Fibroblast of skin of abdomen (primary cell): ENCODE results near the gene ALKAL2.

Source experiments
- DNase-seq: peaks from one replicate; pipeline ENCODE4 v3.0.0-alpha.2; 2013

ALKAL2 gene

DNA sequence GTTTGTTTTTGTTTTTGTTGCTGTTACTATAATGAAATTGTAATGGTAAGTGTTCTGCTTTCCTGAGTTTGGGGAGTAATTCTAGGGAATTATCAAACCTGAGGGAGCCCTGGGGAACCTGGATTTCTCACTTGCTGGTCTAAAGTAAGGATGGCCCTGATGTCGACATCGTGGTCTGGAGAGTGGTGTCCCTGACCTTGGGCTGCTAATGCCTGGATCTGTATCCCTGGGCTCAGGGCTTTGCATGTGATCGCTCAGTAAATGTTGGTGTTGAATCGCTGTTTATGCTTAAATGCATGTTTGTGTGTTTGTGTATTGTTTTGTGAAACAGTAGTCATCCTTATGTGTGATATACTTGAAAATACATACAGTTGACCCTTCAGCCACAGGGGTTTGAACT lies 17.0 kb downstream of the ALKAL2 start:
- no peak for DNase-seq

DNA sequence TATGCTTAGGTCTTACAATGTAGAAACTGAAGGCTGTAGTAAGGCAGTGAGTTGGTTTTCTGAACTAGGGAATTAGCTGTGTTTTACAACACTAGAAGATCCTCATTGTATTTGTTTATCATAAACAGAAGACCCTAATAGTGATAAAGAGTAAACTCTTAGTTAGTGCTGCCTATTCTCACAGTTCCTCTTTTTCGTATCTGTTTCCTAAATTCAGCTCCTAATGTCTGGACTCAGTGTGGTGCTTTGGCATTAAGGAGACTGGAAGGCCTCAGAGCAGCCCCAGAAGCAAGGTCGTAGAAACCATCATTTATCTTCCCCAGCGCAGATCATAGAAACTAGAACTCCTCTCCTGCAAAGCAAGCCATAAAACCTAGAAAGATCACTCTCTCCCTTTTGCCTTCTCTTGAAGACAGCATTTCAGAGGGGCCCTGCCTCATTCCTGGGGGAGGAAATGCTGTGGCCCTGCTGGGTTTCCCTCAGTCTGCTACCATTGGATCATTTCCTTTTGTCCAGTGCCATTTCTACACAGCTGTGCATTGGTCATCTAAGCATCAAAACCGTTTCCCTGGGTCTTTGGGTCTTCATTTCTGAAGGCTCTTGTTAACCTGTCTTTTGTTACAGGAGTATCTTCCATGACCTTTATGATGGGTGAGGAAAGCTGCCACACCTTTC lies 18.4 kb downstream of the ALKAL2 start:
- no peak for DNase-seq

DNA sequence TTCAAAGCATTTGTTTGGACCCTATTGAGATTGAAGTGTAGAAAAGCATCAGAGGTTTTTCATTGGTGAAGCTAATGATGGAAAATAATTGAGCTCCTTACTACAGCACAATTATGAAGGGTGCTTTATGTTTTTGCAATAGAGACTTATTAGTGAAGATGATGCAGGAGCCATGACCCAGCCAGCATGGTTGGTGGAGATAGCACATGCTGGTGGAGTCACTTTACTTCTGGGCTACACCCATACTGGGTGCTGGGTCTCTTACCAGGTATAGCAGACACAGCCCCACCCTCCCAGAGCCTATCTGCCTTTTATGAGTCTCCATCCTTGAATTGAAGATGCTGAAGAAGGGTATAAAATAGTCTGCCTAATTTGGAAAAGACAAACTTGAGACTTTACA lies 19.6 kb downstream of the ALKAL2 start:
- DNase-seq, result no peak

DNA sequence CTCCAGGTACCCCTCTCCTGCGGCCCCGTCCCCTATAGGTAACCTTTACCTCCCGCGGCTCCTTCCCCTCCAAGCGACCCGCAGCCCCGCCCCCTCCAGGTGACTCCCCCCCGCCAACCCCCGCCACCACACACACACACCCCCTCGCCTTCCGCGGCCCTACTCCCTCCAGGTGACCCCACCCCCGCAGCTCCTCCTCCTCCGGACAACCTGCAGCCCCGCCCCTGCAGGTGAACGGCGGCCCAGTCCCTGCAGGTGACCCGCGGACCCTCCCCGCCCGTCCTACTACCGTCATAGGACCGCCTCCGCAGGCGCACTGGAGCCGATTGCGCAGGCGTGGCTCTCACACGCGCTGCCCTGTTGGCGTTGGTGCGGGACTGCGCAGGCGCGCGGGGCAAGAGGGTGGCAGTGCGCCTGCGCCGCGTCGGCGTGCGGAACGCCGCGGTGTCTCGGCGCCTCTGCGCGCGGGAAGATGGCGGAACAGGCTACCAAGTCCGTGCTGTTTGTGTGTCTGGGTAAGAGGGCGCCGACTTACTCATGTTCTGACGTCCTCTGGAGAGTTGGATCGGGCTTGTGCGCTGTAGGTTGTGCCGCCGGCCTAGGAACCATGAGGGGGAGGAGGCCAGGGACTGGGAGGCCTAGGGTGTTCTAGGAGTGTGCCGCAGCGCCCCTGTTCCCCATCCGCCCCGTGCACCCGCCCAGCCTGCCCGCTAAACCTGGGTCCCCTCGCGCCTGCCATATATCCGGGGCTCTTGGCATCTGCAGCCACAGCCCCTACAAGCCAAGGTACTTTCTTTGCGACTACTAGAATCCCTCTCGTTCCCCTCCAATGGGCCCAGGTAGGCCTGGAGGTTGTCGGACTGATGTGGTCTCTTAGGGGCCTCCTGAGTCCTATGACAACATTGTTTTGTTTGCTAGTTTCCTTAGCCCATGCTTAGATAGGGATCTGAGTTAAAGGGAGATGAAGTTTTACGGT lies 23.1 kb downstream of the ALKAL2 start, which contains the start of gene ACP1:
ACP1 (plus strand) TSS at position 455 of the 976 bp plus-strand sequence; CDS start at position 473, 18 bp downstream.
- DNase-seq, result peak; percentile 93

DNA sequence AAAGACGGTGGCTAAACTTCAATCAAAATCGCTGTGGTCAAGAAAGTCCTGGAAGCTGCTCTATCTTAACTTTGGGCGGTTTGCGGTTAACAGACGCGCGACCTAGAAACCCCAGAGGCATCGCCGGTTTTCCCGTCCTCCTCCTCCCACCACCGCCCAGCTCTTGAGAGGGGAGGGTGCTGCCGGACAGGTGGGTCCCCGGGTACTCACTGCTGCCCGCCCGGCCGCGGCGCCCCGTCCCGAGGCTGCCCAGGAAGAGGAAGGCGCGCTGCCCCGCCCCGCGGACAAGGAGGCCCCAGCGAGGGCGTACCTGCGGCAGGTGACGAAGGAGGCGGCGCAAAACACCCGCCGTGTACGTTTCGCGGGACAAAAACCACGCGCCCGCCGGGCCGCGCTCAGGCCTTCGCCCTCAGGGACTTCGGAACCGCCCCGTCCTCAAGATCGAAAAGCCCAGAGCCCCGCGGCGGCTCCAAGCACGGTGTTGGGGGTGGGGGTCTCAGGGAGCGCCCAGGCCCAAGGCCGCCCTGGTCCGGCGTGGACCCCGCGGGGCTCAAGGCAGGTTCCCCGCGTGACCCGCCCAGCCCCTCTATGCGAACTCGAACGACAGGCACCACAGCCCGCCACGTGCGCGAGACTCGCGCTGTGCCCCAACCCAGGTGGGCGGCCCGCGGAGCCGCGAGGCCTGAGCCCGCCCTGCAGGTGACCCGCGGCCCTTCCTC lies 24.0 kb downstream of the ALKAL2 start, which contains the start of gene SH3YL1:
SH3YL1 (minus strand) TSS at position 259 of the 719 bp plus-strand sequence; CDS start at position 211, 48 bp downstream.
- DNase-seq, result no peak

DNA sequence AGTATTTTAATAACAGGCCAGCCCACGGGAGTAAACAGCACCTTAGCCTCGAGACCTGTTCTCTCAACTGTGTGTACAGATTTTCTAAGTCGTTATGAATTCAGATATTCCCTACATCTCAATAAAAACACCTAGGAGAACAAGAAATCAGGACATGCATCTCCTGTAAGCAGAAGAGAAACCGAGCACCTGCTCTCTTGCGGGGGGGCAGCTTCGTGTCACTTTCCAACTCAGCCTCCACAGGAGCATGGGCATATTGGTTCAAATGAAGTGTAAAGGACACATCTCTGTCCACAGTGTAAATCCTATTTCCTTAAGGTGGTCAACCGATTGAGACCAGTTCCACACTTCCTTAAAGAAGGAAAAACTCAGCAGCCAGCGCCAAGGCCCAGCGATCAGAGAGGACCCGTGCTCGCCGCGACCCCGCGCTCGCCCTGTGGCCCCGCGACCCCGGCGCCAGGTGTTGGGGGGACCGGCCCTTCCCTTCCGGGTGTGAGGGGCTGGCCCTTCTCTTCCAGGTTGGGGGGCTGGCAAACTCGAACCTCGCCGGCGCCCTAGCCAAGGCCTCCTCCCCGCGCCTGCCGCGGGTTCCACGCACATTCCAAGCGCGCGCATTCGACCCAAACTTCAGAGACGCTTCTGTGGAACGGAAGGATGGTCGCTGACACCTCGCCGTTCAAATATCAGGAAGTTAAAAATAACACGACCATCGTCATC lies 24.7 kb downstream of the ALKAL2 start:
- DNase-seq, result no peak

DNA sequence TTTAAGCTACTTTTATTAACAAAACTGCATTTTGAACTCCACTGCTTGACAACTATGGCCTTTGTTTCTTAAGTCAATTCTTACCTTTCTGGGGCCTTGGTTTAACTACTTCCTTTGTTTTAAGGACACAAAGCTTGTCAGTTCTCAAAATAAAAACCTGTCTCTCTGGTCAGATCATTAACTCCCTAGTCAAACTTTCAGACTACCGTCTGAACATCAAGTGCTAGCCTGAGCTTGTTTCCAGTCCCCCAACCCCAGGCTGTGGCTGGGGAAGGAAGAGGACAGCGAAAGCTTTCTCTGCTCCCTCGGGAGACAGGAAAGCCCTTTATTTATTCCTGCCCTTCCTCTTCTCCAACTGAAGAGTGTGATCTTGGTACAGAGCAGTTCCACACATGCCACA lies 25.8 kb downstream of the ALKAL2 start:
- no peak for DNase-seq

DNA sequence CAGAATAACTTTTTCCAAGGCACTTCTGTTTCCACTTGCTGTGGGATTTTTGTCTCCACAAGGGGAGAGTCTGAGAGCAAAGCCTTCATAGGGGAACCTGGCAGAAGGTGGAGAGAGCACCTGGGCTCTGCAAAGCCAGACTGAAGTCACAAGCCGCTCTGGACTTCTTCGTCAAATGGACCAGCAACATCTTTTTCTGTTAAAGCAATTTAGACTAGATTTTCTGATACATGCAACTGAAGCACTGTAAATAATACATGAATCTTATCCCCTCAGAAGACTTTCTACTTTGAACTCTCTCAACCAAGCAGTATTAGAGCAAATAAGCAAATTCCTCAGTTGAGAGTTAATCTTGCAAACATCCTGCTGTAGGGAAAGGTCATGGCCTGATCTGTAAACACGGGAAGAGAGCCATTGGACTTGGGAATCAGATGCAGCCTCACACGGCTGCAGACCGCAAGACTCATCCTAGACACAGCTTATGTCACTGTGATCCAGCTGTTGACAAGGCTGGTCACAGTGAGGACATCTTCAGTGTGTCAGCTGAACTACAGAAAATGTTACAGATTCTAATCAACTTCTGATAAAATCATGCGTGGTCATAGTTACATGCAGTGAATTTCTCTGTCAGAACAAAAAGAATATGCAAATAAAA lies 27.3 kb downstream of the ALKAL2 start:
- DNase-seq, result no peak

DNA sequence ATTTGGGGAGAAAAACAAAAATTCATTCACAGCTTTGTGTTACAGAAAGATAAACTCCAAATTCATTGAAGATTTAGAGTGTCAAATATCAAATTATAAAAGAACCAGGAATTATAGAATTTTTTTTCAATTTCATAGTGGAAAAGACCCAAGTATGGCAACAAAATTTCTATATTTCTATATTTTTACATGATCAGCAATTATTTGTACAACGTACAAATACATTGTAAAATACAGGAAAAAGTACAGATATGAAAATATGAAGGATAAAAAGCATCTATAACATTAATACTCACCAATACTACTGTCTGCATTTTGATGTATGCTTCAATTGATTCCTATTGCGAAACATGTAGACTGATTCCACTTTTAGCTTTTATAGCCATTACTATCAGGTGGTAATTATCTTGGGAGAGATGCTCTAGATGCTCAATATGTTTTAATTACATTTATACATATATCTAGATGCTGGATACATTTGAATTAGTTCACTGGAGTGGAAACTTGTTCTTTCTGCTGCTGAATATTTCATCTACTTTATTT lies 28.0 kb downstream of the ALKAL2 start:
- DNase-seq, result no peak

DNA sequence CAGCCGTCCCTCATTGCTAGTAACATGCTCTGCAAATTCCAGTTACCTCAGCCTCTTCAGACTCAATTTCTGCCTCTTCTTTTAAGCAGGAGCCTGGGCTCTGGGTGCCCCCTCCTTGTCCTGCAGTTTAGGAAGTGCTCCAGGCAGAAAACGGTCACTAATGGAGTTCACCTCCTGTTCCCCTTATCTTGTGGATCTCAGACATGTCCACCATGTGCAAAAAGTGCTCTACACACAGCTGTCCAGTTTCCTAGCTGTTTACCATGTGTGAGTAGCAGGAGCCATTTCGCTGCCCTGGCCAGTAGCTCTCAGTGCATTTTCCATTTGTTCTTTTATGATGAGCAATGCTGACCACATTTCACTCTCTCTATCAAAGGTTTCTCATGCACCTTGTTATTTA lies 29.0 kb downstream of the ALKAL2 start:
- no peak for DNase-seq

DNA sequence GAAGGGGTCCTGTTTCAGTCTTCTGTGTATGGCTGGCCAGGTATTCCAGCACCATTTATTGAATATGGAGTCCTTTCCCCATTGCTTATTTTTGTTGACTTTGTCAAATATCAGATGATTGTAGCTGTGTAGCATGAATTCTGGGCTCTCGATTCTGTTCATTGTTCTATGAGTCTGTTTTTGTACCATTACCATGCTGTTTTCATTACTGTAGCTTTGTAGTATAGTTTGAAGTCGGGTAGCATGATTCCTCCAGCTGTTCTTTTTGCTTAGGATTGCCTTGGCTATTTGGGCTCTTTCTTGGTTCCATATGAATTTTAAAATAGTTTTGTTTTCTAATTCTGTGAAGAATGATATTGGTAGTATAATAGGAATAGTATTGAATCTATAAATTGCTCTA lies 30.0 kb downstream of the ALKAL2 start:
- no peak for DNase-seq

DNA sequence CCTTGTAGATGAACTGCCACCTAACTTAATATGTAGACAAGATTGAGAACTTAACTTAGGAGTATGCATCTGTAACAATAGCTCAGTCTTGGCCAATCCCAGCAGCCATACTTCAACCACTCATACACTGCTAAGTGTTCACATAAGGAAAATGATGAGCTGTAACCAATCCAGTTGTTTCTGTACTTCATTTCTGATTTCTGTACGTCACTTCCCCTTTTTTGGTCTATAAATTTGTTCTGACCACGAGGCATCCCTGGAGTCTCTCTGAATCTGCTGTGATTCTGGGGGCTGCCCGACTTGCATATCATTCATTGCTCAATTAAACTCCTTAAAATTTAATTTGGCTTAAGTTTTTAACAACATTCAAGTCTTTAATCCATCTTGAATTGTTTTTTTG lies 30.5 kb downstream of the ALKAL2 start:
- DNase-seq, result no peak

DNA sequence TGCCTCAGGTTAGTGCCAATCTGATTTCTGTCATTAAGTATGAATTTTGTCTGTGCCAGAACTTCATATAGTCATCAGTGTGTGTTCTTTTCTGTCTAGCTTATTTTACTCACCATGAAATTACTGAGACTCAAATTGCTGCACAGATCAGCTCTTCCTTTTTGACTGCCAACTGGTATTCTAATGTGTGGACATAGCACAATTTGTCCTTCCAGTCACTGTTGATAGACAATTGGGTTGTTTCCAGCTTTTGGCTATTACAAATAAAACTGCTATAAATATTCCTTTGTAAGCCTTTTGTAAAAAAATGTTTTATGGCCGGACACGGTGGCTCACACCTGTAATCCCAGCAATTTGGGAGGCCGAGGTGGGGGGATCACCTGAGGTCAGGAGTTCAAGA lies 31.8 kb downstream of the ALKAL2 start:
- DNase-seq, result no peak

DNA sequence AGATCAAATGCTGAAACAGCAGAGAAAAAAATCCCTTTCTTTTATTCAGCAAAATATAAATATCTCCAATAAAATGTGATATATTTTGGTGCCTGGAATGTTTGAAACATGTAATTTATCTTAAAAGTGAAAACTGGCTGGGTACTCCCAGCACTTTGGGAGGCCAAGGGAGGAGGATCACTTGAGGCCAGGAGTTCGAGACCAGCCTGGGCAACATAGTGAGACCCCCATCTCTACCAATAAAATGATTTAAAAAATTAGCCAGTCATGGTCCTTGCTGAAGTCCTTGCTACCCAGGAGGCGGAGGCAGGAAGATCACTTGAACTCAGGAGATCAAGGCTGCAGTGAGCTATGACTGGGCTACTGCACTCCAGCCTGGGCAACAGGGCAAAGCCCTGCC lies 32.7 kb downstream of the ALKAL2 start:
- DNase-seq, result no peak

DNA sequence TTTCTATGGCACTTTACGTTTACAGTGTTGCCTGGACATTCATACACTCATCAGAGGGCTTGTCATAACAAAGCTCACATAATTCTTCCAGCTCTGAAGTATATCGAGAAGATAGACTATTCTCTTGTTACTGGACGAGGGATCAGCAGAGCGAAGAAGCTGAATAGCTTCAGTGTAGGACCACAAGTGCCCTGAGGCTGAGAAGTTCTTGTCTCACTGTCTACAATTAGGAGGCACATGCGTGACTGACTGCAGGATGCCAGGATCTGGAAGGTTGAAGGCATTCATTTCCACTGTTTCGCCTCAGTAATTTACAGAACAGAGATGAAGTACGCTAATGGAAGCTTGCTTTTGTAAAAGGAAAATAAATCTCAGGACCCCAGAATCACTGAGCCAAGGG lies 33.6 kb downstream of the ALKAL2 start:
- no peak for DNase-seq

DNA sequence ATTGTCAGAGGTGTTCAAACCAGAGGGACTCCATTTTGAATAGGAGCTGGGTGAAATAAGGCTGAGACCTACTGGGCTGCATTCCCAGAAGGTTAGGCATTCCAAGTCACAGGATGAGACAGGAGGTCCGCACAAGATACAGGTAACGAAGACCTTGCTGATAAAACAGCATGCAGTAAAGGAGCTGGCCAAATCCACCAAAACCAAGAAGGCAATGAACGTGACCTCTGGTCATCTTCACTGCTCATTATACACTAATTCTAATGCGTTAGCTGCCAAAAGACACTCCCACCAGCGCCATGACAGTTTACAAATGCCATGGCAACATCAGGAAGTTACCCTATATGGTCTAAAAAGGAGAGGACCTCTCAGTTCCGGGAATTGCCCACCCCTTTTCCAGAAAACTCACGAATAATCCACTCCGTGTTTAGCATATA lies 34.7 kb downstream of the ALKAL2 start:
- DNase-seq, result no peak

DNA sequence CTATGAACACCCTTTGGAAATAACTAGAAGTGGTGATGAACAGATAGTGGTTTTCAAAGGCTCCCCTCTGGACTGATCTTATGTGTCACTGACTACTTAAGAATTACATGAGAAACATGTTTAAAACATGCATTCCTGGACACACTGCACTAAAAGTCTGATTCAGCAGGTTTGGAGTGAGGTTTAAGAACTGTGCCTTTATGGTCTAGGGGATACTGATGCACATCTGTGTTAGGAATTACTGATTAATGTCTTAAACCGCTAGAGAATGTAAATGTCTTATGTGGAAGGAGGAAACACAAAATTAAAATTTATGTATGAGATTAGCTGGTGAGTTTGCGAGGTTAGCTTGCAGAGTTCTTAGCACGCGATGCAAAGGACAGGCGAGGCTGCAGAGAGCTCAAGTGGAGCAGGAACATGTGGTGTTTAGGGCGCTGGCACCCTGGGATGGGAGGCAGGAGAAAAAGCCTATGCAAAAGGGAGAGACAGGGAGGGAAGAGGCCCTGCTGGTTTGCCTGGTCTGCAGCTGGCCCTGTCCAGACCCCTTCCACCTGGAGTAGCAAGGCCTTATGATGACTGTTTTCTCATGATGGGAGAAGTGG lies 35.8 kb downstream of the ALKAL2 start:
- DNase-seq, result peak; percentile 43

DNA sequence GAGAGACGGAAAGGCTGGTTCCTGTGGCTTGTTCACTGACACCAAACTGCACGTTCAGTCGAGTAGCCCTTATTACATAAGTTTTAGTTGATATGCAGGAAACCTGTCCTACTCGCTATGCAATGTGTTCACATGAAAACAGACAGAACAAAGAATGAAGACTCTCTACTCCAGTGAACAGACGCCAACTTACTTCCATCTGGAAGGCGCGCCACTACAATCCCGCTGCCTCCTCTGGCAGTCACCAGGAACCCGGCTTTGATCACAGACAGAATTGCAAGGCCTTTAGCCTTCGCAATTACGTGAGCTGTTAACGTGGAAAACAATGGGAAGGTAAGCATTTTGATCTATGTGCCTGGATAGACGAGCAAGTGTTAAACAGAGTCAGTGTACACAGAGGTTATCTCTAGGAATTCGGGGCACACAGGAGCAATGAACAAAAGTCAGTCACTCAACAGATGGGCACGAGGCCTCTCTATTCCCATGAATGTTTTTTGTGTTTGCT lies 38.3 kb downstream of the ALKAL2 start:
- DNase-seq, result no peak

DNA sequence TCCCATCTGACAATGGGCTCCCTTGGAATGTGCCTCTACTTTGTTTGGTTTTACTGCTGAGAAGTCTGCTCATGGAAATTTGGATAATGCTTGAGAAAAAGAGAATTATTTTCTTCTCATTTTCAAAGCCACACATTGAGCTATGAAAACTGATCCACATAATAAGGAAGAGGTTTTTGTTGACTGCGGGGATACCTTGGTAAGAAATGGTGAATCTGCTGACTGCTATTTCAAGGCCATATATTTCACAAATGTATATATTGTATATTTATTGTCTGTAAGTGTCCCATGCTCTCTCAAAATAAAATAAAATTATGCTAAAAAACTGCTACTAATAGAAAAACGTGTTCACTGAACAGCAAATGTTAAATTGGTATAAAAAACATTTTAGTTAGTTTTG lies 39.2 kb downstream of the ALKAL2 start:
- no peak for DNase-seq

DNA sequence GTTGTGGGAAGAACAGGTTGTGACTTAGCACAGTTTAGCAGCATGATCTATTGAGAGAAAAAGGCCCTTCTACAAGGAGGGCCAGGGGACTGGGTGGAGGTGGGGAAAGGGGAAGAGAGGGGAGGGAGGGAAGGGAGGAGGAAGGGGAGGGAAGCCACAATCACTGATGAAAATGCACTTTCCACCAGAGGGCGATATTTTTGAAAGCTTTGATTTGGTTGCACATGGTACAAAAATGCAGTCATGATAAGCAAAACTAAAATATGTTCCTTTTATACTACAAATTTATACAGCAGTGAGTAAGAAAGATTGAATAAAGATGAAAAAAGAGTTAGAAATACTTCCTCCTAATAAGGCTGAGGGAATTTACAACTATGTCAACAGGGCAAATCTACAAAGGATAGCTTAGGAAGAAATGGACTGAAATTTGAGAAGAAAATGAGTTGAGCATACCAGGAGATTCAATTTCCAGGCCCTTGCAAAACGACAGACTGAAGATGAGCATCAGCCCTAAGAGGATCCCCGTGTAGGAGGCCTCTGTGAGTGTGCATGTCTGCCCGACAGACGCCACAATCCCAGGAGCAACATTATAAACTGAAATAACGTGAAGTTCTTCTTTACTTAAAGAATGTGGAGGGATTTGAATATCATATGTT lies 41.3 kb downstream of the ALKAL2 start:
- DNase-seq, result peak; percentile 70
